Cardiac muscle cell (in vitro differentiated cells and primary cell): Measurements from ENCODE around the gene BTAF1. TPM values are rescaled to one million over a fixed set of nuclear protein-coding genes. Genes with fewer than 3 reads are reported as not detected.

Experiments
- DNase-seq, 2 donors: peaks; one replicate each; pipeline versions ENCODE4 v3.0.0 to v3.0.0-alpha.2; 2010 to 2017; ENCODE audit warnings: low read depth in 1 of 2, low spot score in 1 of 2
- H3K27ac ChIP-seq: fragments of 200-600 bp; sonication (generic); 2 replicates; pipeline ENCODE4 v1.5.1; 2016
- H3K27me3 ChIP-seq: fragments of 200-600 bp; sonication (generic); 2 replicates; pipeline ENCODE4 v1.6.0; 2016; ENCODE audit warnings: control low read depth
- H3K36me3 ChIP-seq: fragments of 200-600 bp; sonication (generic); 2 replicates; pipeline ENCODE4 v1.5.1; 2016; ENCODE audit warnings: control low read depth
- H3K4me1 ChIP-seq: fragments of 200-600 bp; sonication (generic); 2 replicates; pipeline ENCODE4 v1.8.1; 2017; ENCODE audit warnings: low read depth, mild to moderate bottlenecking, mixed run types
- H3K4me3 ChIP-seq: fragments of 200-600 bp; sonication (generic); 2 replicates; pipeline ENCODE4 v1.5.1; 2016; ENCODE audit warnings: mild to moderate bottlenecking
- H3K9me3 ChIP-seq: fragments of 200-600 bp; sonication (generic); 2 replicates; pipeline ENCODE4 v1.5.1; 2017; ENCODE audit warnings: low read depth, mild to moderate bottlenecking, control low read depth
- CTCF ChIP-seq: IDR thresholded peaks from 2 replicates; pipeline ENCODE4 v1.5.1; 2012; ENCODE audit warnings: low read depth, mild to moderate bottlenecking, low read length
- polyA plus RNA-seq: library from polyadenylated mRNA; unstranded; fragments of >200 nt; fragmentation: Nextera tagmentation; extraction: Ambion mirVana; gene quantifications from 2 replicates; pipeline ENCODE4 v1.2.1, GENCODE V29; 2016
- total RNA-seq: library from RNA; depleted of rRNA; stranded (reverse); fragments of >200 nt; gene quantifications from 2 replicates; pipeline ENCODE4 v1.2.3, GENCODE V29; 2016

Gene BTAF1
- total and polyA plus RNA-seq, 2 experiments from 2014 or later: 35.1 to 121 TPM

- no peak for TF ChIP-seq CTCF
- Histone ChIP-seq H3K36me3 (no peaks in the 10 kb centered on the region), H3K4me3 (no peak overlapping the region), H3K27ac (no peak overlapping the region), H3K4me1 (no peaks in the 10 kb centered on the region), H3K27me3 (no peaks in the 10 kb centered on the region), H3K9me3 (no peaks in the 10 kb centered on the region)
- DNase-seq: no peak
Observed at GRCh38 chr10:92052088-92052487, 128.5 kb downstream of the BTAF1 start.

- DNase-seq: no peak
- H3K4me1 ChIP-seq: no peaks in the 10 kb centered on the region
- TF ChIP-seq CTCF: no peak
- no peaks in the 10 kb centered on the region for H3K36me3 ChIP-seq
- H3K27ac ChIP-seq: no peak overlapping the region
- H3K27me3 ChIP-seq: no peaks in the 10 kb centered on the region
- no peaks in the 10 kb centered on the region for H3K9me3 ChIP-seq
- H3K4me3 ChIP-seq: no peak overlapping the region
Observed at GRCh38 chr10:92052741-92053140, 129.2 kb downstream of the BTAF1 start.

GRCh38 chr10:92054807-92055206 lies 131.2 kb downstream of the BTAF1 start:
- H3K27ac ChIP-seq: no peak overlapping the region
- H3K9me3 ChIP-seq: no peaks in the 10 kb centered on the region
- no peak overlapping the region for H3K4me3 ChIP-seq
- no peaks in the 10 kb centered on the region for H3K4me1 ChIP-seq
- H3K36me3 ChIP-seq: no peaks in the 10 kb centered on the region
- no peak for TF ChIP-seq CTCF
- H3K27me3 ChIP-seq: no peaks in the 10 kb centered on the region
- DNase-seq: no peak

- no peaks in the 10 kb centered on the region for H3K36me3 ChIP-seq
- H3K9me3 ChIP-seq: no peaks in the 10 kb centered on the region
- no peak overlapping the region for H3K4me3 ChIP-seq
- TF ChIP-seq CTCF: no peak
- H3K4me1 ChIP-seq: peaks cover 6% of the 10 kb centered on the region
- peak overlapping the region; percentile 39 for H3K27ac ChIP-seq
- DNase-seq: no peak
- H3K27me3 ChIP-seq: no peaks in the 10 kb centered on the region
Observed at GRCh38 chr10:92062273-92062672, 138.7 kb downstream of the BTAF1 start.

- H3K4me3 ChIP-seq: no peak overlapping the region
- H3K9me3 ChIP-seq: no peaks in the 10 kb centered on the region
- no peak for TF ChIP-seq CTCF
- no peak for DNase-seq
- H3K4me1 ChIP-seq: peaks cover 6% of the 10 kb centered on the region
- H3K27me3 ChIP-seq: no peaks in the 10 kb centered on the region
- no peaks in the 10 kb centered on the region for H3K36me3 ChIP-seq
- H3K27ac ChIP-seq: no peak overlapping the region
Observed at GRCh38 chr10:92064506-92064905, 140.9 kb downstream of the BTAF1 start.

GRCh38 chr10:92066386-92066785 lies 142.8 kb downstream of the BTAF1 start:
- H3K4me3 ChIP-seq: no peak overlapping the region
- peaks cover 6% of the 10 kb centered on the region for H3K4me1 ChIP-seq
- no peak for TF ChIP-seq CTCF
- no peaks in the 10 kb centered on the region for H3K27me3 ChIP-seq
- no peaks in the 10 kb centered on the region for H3K36me3 ChIP-seq
- no peak for DNase-seq
- H3K27ac ChIP-seq: no peak overlapping the region
- H3K9me3 ChIP-seq: no peaks in the 10 kb centered on the region
